Tibial nerve (tissue), 4 donors: ENCODE results near the gene ANKH. TPM values are rescaled to one million over a fixed set of nuclear protein-coding genes. Genes with fewer than 3 reads are reported as not detected.

ENCODE experiments used
- DNase-seq, 2 donors: peaks; one replicate each; pipeline ENCODE4 v3.0.0-alpha.2; 2019; ENCODE audit warnings: low spot score in 2 of 2
- H3K27ac ChIP-seq, 4 donors: fragments of 200-600 bp; sonication (generic) in 3 of 4; one replicate each; pipeline ENCODE4 v1.5.1; 2017 to 2019; ENCODE audit warnings: mild to moderate bottlenecking in 1 of 4
- H3K27me3 ChIP-seq, 2 donors: fragments of 200-600 bp; sonication (generic) in 1 of 2; one replicate each; pipeline versions ENCODE4 v1.5.1 to v1.6.0; 2017 to 2019
- H3K36me3 ChIP-seq, 3 donors: fragments of 200-600 bp; sonication (generic); one replicate each; pipeline ENCODE4 v1.5.1; 2018 to 2019
- H3K4me1 ChIP-seq, 4 donors: fragments of 200-600 bp; sonication (generic) in 3 of 4; one replicate each; pipeline ENCODE4 v1.5.1; 2017 to 2019
- H3K4me3 ChIP-seq, 4 donors: fragments of 200-600 bp; sonication (generic) in 3 of 4; one replicate each; pipeline ENCODE4 v1.5.1; 2017 to 2019; ENCODE audit warnings: mild to moderate bottlenecking in 1 of 4, moderate library complexity in 1 of 4
- H3K9me3 ChIP-seq, 4 donors: fragments of 200-600 bp; sonication (generic) in 3 of 4; one replicate each; pipeline ENCODE4 v1.5.1; 2017 to 2019
- EP300 ChIP-seq, 2 donors: sonication (generic); formaldehyde crosslinking; IDR thresholded peaks; one replicate each; pipeline ENCODE4 v1.6.1; 2017; ENCODE audit warnings: antibody characterized with exemption in 2 of 2, mild to moderate bottlenecking in 1 of 2
- POLR2A ChIP-seq, 2 donors: fragments of 450-650 bp; IDR thresholded peaks; one replicate each; pipeline ENCODE4 v1.6.1; 2017; ENCODE audit warnings: antibody characterized with exemption in 2 of 2, mild to moderate bottlenecking in 2 of 2, moderate library complexity in 2 of 2
- WGBS, 2 donors: methylation state at CpG; one replicate each; pipeline ENCODE4 v1.1.5; 2018; 5-methylcytosine and 5-hydroxymethylcytosine counted together
- total RNA-seq, 4 donors: library from RNA; depleted of rRNA; stranded (reverse); fragments of >200 nt; gene quantifications; one replicate each; pipeline ENCODE4 v1.1.0, GENCODE V29; 2016
- TF ChIP-seq, protein P1 (sequence below), 5 experiments: fragments of 200-600 bp in 3 of 5; fragments of 450-650 bp in 2 of 5; sonication (generic) in 3 of 5; IDR thresholded peaks; one replicate each; pipeline ENCODE4 v1.5.1; 2016 to 2019; ENCODE audit warnings: antibody characterized with exemption in 5 of 5, mild to moderate bottlenecking in 3 of 5, moderate library complexity in 2 of 5

Gene ANKH
- total RNA-seq, 4 donors from 2014 or later: 45.7 to 77.9 (median 46.6) TPM

DNA sequence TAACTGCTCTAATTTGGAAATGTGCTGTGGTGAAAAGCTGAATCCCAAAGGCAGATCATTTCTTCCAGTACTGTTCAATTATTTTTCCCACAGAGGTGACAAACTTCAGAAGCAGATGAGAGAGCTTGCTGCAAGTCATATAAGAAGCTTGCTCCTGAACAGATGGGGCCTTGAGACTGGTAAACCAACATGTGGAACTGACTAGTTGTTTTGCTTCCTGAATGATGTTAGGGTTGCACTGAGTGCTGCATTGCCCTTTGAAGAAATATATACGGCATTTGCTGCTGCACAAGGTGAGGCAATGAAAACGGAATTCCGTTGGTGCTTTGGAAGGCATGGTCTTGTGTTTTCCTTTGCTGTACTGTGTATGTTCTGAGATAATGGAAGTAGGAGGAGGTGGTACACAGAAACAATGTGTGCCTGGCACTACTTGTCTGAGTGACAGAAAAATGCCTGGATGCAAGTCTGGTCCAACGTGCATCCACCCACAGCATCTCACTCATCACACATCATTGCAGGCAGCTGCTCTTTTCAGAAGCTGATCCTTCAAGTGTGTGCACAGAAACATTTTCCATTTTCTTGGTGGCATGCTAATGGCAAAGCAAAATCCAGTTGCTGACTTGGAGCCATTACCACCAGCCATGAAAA is 76.9 kb downstream of the ANKH start:
- H3K4me1 ChIP-seq: peaks cover 0 to 16% (median 3%) of the 10 kb centered on the region in 4 donors
- DNase-seq: no peak
- no peak overlapping the region for H3K4me3 ChIP-seq
- TF ChIP-seq POLR2A (IDR thresholded peaks at IDR 0.05) (no peak), EP300 (IDR thresholded peaks at IDR 0.05) (no peak)
- TF ChIP-seq, protein P1, sequence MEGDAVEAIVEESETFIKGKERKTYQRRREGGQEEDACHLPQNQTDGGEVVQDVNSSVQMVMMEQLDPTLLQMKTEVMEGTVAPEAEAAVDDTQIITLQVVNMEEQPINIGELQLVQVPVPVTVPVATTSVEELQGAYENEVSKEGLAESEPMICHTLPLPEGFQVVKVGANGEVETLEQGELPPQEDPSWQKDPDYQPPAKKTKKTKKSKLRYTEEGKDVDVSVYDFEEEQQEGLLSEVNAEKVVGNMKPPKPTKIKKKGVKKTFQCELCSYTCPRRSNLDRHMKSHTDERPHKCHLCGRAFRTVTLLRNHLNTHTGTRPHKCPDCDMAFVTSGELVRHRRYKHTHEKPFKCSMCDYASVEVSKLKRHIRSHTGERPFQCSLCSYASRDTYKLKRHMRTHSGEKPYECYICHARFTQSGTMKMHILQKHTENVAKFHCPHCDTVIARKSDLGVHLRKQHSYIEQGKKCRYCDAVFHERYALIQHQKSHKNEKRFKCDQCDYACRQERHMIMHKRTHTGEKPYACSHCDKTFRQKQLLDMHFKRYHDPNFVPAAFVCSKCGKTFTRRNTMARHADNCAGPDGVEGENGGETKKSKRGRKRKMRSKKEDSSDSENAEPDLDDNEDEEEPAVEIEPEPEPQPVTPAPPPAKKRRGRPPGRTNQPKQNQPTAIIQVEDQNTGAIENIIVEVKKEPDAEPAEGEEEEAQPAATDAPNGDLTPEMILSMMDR (IDR thresholded peaks at IDR 0.05): no peak
- peak overlapping the region in 2 of 4 donors; percentile 22 to 55 for H3K27ac ChIP-seq
- H3K36me3 ChIP-seq: no peaks in the 10 kb centered on the region
- WGBS, 2 donors: 52 to 60% methylated on average over 4 of the region's 4 CpGs
- H3K27me3 ChIP-seq: no peaks in the 10 kb centered on the region
- no peaks in the 10 kb centered on the region for H3K9me3 ChIP-seq

DNA sequence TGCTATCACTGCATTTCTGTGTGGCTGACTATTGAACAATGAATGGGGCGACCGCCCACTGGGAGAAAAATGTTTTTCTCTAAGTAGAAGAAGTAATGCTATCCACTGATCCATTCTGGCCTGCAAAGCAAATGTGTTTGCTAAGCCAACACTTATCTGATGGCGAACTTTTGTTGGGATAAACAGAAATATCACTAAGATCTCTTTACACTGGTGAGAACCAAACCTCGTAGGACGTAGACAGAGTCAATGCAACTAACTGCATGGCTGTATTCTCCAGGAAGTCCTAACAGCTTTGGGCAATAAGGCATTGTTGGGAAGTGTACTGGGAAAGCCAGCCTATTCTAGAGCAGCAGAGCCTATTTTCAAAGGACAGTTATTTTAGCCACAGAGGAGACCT is 77.7 kb downstream of the ANKH start:
- WGBS, 2 donors: 72 to 84% methylated on average over 5 of the region's 5 CpGs

DNA sequence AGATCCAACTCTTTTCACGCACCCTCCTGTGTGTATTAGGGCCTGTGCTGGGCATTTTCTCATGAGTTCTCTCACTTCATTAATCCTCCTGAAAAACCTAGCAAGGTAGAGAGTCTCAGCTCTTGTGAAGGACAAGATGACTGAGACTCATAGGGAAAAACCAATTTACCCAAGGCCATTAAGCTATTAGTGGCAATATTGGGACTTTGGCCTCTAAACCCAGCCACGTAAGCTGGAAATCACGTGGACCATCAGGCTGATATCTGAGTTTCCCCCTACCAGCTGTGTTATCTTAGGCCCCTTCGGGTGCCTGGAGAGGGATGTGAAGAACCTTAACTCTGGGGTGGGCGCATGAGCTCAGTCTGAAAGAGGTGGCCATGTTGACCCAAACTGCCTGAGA is 80.7 kb downstream of the ANKH start:
- Histone ChIP-seq H3K4me3 (no peak overlapping the region), H3K9me3 (no peaks in the 10 kb centered on the region), H3K4me1 (peaks cover 0 to 16% (median 3%) of the 10 kb centered on the region in 4 donors), H3K27ac (peak overlapping the region in 1 of 4 donors; percentile 59), H3K36me3 (peaks cover 0 to 5% (median 0%) of the 10 kb centered on the region in 3 donors), H3K27me3 (no peaks in the 10 kb centered on the region)
- no peak for DNase-seq
- WGBS, 2 donors: 94 to 97% methylated on average over 5 of the region's 5 CpGs
- TF ChIP-seq EP300 (IDR thresholded peaks at IDR 0.05) (no peak), POLR2A (IDR thresholded peaks at IDR 0.05) (no peak)
- TF ChIP-seq, protein P1 (IDR thresholded peaks at IDR 0.05): no peak

More for the DNA sequence above, 77.7 kb downstream of the ANKH start:
- no peaks in the 10 kb centered on the region for H3K9me3 ChIP-seq
- DNase-seq: no peak
- TF ChIP-seq, protein P1 (IDR thresholded peaks at IDR 0.05): no peak
- TF ChIP-seq EP300 (IDR thresholded peaks at IDR 0.05): no peak
- no peak for TF ChIP-seq POLR2A (IDR thresholded peaks at IDR 0.05)
- H3K4me3 ChIP-seq: no peak overlapping the region
- peak overlapping the region in 2 of 4 donors; percentile 22 to 55 for H3K27ac ChIP-seq
- no peaks in the 10 kb centered on the region for H3K27me3 ChIP-seq
- peaks cover 0 to 16% (median 3%) of the 10 kb centered on the region in 4 donors for H3K4me1 ChIP-seq
- no peaks in the 10 kb centered on the region for H3K36me3 ChIP-seq

DNA sequence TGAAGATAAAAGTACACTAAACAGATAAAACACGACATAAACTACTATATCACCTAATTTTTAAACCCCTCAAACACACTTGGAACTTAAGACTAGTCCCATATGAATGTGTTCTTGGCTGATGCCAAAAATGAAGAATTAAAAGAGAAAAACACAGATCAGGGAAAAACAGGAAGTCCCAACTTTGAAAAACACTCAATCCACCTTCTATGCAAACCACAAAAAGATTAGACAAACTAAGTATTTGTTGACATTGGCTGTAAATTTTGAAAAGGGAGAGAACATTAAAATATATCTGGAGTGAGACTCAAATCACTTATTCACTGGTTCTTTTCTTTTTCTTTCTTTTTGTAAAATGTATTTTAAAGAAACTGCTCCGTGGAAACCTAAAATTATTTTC is 81.4 kb downstream of the ANKH start:
- H3K27ac ChIP-seq: peak overlapping the region in 3 of 4 donors; percentile 31 to 59 (median 40)
- H3K4me3 ChIP-seq: no peak overlapping the region
- TF ChIP-seq POLR2A (IDR thresholded peaks at IDR 0.05) (no peak), EP300 (IDR thresholded peaks at IDR 0.05) (no peak)
- TF ChIP-seq, protein P1 (IDR thresholded peaks at IDR 0.05): no peak

DNA sequence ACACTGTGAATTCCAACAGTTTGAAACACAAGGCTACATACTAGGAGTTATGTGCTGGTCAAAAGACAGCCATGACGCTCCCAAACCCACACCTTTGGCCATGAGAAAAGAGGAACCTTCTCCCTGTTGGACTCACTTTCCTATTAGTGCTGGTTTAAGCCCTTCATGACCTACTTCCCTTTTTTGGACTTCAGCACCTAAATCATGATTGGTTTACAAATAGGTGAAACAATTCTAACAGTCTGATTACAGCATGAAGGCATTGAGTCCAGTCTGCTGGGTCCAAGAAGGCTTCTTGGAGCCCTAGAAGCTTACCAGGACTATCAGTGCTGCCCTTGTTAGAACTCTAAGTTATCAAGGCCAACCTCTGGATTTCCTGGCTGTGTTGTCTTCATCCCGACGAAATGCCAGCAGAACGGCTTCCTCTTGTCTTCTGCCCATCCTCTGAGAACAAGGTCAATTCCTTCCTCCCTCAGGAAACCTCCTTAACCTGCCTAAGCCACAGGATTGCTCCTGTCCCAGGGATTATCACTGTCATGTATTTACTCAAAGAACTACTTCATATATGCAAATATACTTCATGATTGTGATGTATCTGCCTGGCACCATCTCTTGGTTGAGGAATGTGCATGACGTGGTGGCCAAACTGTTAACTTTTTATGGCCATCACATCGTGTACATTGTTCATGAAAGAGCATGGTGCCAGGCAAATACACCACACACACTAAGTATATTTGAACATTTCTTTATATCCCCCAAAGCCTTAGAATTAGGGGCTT is 83.6 kb downstream of the ANKH start:
- 86% methylated on average over 6 of the region's 6 CpGs for WGBS, 2 donors
- Histone ChIP-seq H3K4me1 (peaks cover 0 to 3% (median 0%) of the 10 kb centered on the region in 4 donors), H3K27me3 (no peaks in the 10 kb centered on the region), H3K4me3 (no peak overlapping the region), H3K36me3 (peaks cover 0 to 16% (median 0%) of the 10 kb centered on the region in 3 donors), H3K27ac (no peak overlapping the region), H3K9me3 (no peaks in the 10 kb centered on the region)
- no peak for DNase-seq
- TF ChIP-seq POLR2A (IDR thresholded peaks at IDR 0.05) (no peak), EP300 (IDR thresholded peaks at IDR 0.05) (no peak)
- TF ChIP-seq, protein P1 (IDR thresholded peaks at IDR 0.05): no peak

More for the DNA sequence above, 81.4 kb downstream of the ANKH start:
- 52 to 75% methylated on average over 2 of the region's 2 CpGs for WGBS, 2 donors
- Histone ChIP-seq H3K36me3 (peaks cover 0 to 7% (median 0%) of the 10 kb centered on the region in 3 donors), H3K27me3 (no peaks in the 10 kb centered on the region), H3K4me1 (peaks cover 0 to 18% (median 3%) of the 10 kb centered on the region in 4 donors), H3K9me3 (no peaks in the 10 kb centered on the region)
- no peak for DNase-seq
